Heart right ventricle (tissue), 16 donors: Measurements from ENCODE around the gene RPL39L. TPM values are rescaled to one million over a fixed set of nuclear protein-coding genes. Genes with fewer than 3 reads are reported as not detected.
"Not testable (repeated sequence)": the region's sequence is repeated elsewhere in the genome, so short reads cannot be mapped to it uniquely, and the experiment has no call there.

ENCODE experiments used
- ATAC-seq, 8 donors: fragments of 200-7000 bp; cut with Tn5 transposase; one replicate each; pipeline ENCODE4 v1.9.1; 2020; ENCODE audit warnings: mild to moderate bottlenecking in 8 of 8, moderate library complexity in 8 of 8, moderate number of reproducible peaks in 1 of 8
- DNase-seq, 2 donors: peaks; one replicate each; pipeline ENCODE4 v3.0.0-alpha.2; 2020
- H3K27ac ChIP-seq, 10 donors: fragments of 200-600 bp; sonication (generic) in 2 of 10; one replicate each; pipeline versions ENCODE4 v1.5.0 to v1.8.0; 2020 to 2022; ENCODE audit warnings: mild to moderate bottlenecking in 3 of 10
- H3K27me3 ChIP-seq, 7 donors: fragments of 200-600 bp; one replicate each; pipeline ENCODE4 v1.8.0; 2021 to 2022; ENCODE audit warnings: mild to moderate bottlenecking in 2 of 7
- H3K36me3 ChIP-seq, 9 donors: fragments of 200-600 bp; sonication (generic) in 1 of 9; one replicate each; pipeline versions ENCODE4 v1.5.0 to v1.8.0; 2020 to 2022; ENCODE audit warnings: mild to moderate bottlenecking in 2 of 9
- H3K4me1 ChIP-seq, 9 donors: fragments of 200-600 bp; sonication (generic) in 1 of 9; one replicate each; pipeline versions ENCODE4 v1.5.0 to v1.8.0; 2020 to 2022; ENCODE audit warnings: mild to moderate bottlenecking in 4 of 9
- H3K4me3 ChIP-seq, 10 donors: fragments of 200-600 bp; sonication (generic) in 2 of 10; one replicate each; pipeline versions ENCODE4 v1.5.0 to v1.8.0; 2020 to 2022; ENCODE audit warnings: mild to moderate bottlenecking in 7 of 10, moderate library complexity in 2 of 10
- H3K9me3 ChIP-seq, 11 donors: fragments of 200-600 bp in 10 of 11; sonication (generic) in 2 of 11; one replicate each; pipeline versions ENCODE4 v1.5.0 to v1.8.0; 2013 to 2022; ENCODE audit warnings: mild to moderate bottlenecking in 2 of 11, control low read depth in 1 of 11, moderate library complexity in 1 of 11
- WGBS, 2 donors: extraction: QIAGEN DNeasy Blood & Tissue Kit; methylation state at CpG; one replicate each; pipeline ENCODE4 v1.1.7; 2013; ENCODE audit warnings: inconsistent platforms in 1 of 2; 5-methylcytosine and 5-hydroxymethylcytosine counted together
- intact Hi-C, 10 donors: fragments of 100-400 bp; cut with DNase I; formaldehyde crosslinking; loops; one replicate each; pipeline versions ENCODE4 v1.11.1 to v1.14.2; 2022
- polyA plus RNA-seq, 2 donors: library from polyadenylated mRNA; stranded (reverse); fragments of 200-250 nt; gene quantifications; one replicate each; pipeline ENCODE4 v1.2.3, GENCODE V29; 2013
- total RNA-seq, 10 donors: library from RNA; stranded (reverse); fragmentation: NEBNext Ultra II Directional in 3 of 10; extraction: Animal tissue kit (Norgen Biotek cat#: 25700) in 3 of 10; gene quantifications; one replicate each; pipeline versions ENCODE4 v1.2.1 to v1.2.4, GENCODE V29; 2021 to 2023
- TF ChIP-seq, protein P1 (sequence below), 9 donors: fragments of 200-600 bp; sonication (generic) in 2 of 9; IDR thresholded peaks; one replicate each; pipeline versions ENCODE4 v1.5.0 to v1.8.0; 2021 to 2022; ENCODE audit warnings: antibody characterized with exemption in 9 of 9, mild to moderate bottlenecking in 5 of 9, moderate library complexity in 1 of 9
- donor health status: Arrhythmogenic right ventricular cardiomyopathy.
- donor health status: ischemic (EF 13 %, LVEDD 7.1; RV severe dilation, severe dysfunction).
- donor health status: healthy with polysubstance abuse.
- donor health status: DM: no; HTN: yes; CAD: no.
- donor health status: DM: no; HTN: no; CAD: no.
- donor health status: ischemic (EF 25% LVEDD 6.9; RV normal size, moderate dysfunction).
- donor health status: ischemic (EF 25% LVEDD 5.7; RV mildly dilated, moderate dysfunction).
- donor health status: healthy.
- donor health status: DM: yes; HTN: yes; CAD: no.
- donor health status: Ischemic cardiomyopathy.
- donor health status: ischemic (EF 35%, LVEDD 5.7; RV mildly dilated, moderate dysfunction).
- donor health status: nonischemic (EF 11% LVEDD 7.7; RV severe dilation, severe dysfunction).
- donor health status: DM: yes; HTN: yes; CAD: no.
- donor health status: PGD.
- donor health status: ischemic (EF 29% LVEDD 5.4; RV normal size, mild dysfunction).
- donor health status: nonischemic (EF 23%, LVEDD 6.1; RV moderate dilation, normal function).

The RPL39L gene
- total and polyA plus RNA-seq, 12 donors = 0.44 to 17.8 (median 5.6) TPM

DNA sequence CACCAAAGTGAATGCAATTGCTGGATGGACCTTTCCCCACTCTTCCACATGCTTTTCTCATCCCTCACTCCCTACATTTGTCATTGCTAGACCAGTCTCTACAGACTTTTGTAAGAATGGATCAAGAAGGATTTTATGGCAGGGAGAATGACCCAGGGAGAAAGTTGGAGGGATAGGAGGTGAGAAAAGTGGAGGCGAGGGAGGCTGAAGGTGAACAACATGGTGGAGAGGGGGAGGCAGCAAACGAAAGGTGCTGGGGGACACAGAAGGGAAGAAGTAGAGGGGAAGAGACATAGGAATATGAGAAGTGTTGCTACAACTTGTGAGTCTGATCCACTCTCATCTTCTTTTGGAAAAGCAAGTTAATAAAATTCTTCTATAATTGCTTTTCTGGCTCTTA lies 33.6 kb upstream of the RPL39L start:
- WGBS, 2 donors = 91 to 100% methylated on average over 2 of the region's 2 CpGs
- intact Hi-C loops = no loop called here
- H3K9me3 ChIP-seq = no peaks in the 10 kb centered on the region
- TF ChIP-seq, protein P1, sequence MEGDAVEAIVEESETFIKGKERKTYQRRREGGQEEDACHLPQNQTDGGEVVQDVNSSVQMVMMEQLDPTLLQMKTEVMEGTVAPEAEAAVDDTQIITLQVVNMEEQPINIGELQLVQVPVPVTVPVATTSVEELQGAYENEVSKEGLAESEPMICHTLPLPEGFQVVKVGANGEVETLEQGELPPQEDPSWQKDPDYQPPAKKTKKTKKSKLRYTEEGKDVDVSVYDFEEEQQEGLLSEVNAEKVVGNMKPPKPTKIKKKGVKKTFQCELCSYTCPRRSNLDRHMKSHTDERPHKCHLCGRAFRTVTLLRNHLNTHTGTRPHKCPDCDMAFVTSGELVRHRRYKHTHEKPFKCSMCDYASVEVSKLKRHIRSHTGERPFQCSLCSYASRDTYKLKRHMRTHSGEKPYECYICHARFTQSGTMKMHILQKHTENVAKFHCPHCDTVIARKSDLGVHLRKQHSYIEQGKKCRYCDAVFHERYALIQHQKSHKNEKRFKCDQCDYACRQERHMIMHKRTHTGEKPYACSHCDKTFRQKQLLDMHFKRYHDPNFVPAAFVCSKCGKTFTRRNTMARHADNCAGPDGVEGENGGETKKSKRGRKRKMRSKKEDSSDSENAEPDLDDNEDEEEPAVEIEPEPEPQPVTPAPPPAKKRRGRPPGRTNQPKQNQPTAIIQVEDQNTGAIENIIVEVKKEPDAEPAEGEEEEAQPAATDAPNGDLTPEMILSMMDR (IDR thresholded peaks at IDR 0.05) = no peak
- H3K4me1 ChIP-seq = peaks cover 0 to 24% (median 9%) of the 10 kb centered on the region in 9 donors
- H3K4me3 ChIP-seq = no peak overlapping the region
- H3K27ac ChIP-seq = no peak overlapping the region
- ATAC-seq (no peak), DNase-seq (no peak)
- H3K27me3 ChIP-seq = no peaks in the 10 kb centered on the region
- no peaks in the 10 kb centered on the region for H3K36me3 ChIP-seq

DNA sequence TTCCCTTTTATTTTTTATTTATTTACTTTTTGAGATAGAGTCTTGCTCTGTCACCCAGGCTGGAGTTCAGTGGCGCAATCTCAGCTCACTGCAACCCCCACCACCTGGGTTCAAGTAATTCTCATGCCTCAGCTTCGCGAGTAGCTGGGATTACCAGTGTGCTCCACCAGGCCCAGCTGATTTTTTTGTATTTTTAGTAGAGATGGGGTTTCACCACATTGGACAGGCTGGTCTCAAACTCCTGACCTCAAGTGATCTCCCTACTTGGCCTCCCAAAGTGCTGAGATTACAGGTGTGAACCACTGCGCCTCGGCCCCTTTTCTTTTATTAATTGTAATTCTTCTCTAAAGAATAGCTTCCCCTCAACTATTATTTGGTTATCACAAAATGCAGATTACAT lies 31.6 kb upstream of the RPL39L start:
- intact Hi-C loops, ATAC-seq, H3K36me3 ChIP-seq, H3K9me3 ChIP-seq, DNase-seq, H3K4me3 ChIP-seq, H3K27me3 ChIP-seq, H3K27ac ChIP-seq: not testable (repeated sequence)
- 93 to 96% methylated on average over 5 of the region's 5 CpGs for WGBS, 2 donors
- H3K4me1 ChIP-seq = peaks cover 0 to 33% (median 9%) of the 10 kb centered on the region in 9 donors

DNA sequence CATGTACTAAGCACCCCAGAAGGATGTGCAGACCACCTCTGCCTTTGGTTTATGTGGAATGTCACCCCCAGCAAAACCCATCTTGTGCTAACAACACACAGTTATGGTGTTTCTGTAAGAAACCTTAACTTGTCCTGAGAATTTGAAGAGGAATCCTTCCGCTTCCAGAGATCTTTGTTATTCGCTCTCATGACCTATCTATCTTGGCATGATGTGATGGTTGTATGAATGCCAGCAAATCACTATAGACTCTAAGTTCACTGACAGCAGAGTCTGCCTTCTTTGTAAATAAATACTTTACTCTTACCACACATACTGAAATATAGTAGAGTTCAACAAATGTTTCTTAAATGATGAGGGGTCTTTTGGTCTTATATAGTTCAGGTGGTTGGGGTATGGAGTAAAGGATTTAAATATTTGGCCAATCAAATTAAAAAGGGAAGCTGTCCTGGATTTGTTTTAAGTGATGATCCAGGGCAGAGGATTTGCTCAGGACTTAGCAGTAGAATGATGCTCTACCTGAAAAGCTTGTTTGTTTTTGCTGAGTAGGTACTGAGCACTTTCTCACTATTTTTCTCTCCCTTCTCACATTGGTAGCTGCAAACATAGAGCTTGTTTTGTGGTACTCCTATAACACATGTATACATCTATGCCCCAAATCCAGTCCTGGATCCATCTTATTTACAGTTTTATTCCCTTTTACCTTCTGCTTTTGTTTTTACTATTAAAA lies 30.1 kb upstream of the RPL39L start:
- TF ChIP-seq, protein P1 (IDR thresholded peaks at IDR 0.05) = no peak
- WGBS, 2 donors = 41 to 47% methylated on average over 2 of the region's 2 CpGs
- Histone ChIP-seq H3K4me3 (no peak overlapping the region), H3K36me3 (no peaks in the 10 kb centered on the region), H3K4me1 (peaks cover 0 to 33% (median 9%) of the 10 kb centered on the region in 9 donors), H3K27ac (peak overlapping the region in 2 of 10 donors; percentile 33 to 34), H3K27me3 (no peaks in the 10 kb centered on the region), H3K9me3 (no peaks in the 10 kb centered on the region)
- DNase-seq (no peak), ATAC-seq (no peak)
- intact Hi-C loops = loop anchor here in 8 of 10 donors (5.0 to 10.0 kb wide), 7 partner anchors 55 to 555 kb away; partner anchors contain the start of gene AHSG (in 1 of the 8)

DNA sequence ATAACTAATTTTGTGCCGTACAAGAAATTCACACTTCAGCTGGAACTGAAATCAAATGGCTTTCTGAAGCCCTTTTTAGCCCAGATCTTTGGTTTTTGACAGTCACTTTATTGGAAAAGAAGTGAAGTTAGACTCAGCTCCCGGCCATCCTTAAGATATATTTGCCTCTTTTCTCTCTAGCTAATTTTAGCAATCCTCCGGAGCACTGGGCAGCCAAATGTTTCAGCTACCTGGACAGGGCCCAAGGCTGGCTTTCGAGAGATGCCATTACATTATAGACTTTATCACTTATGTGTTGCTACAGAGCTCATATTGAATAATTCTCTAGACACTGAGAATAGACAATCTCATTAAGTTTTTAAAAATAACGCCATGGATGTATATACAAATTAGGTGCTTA lies 28.5 kb upstream of the RPL39L start:
- intact Hi-C loops = loop anchor here in 8 of 10 donors (2.0 to 10.0 kb wide), 8 partner anchors 53 to 553 kb away; partner anchors contain the start of gene AHSG (in 1 of the 8)
- WGBS, 2 donors = 35 to 46% methylated on average over 5 of the region's 5 CpGs
- H3K27ac ChIP-seq = peak overlapping the region in 6 of 10 donors; percentile 17 to 67 (median 62)
- ATAC-seq = peak in 5 of 8 donors; percentile 57 to 86 (median 70)
- TF ChIP-seq, protein P1 (IDR thresholded peaks at IDR 0.05) = no peak
- peaks cover 0 to 24% (median 4%) of the 10 kb centered on the region in 9 donors for H3K4me1 ChIP-seq
- no peaks in the 10 kb centered on the region for H3K27me3 ChIP-seq
- no peak overlapping the region for H3K4me3 ChIP-seq
- no peaks in the 10 kb centered on the region for H3K36me3 ChIP-seq
- no peaks in the 10 kb centered on the region for H3K9me3 ChIP-seq
- DNase-seq = peak; percentile 25 to 30

DNA sequence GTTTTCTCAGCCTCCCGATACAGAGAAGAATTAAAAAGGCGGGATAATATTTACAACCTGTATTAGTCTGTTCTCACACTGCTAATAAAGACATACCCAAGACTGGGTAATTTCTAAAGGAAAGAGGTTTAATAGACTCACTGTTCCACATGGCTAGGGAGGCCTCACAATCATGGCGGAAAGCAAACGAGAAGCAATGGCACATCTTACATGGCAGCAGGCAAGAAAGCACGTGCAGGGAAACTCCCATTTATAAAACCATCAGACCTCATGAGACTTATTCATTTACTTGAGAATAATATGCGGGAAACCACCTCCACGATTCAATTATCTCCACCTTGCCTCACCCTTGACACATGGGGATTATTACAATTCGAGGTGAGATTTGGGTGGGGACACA lies 27.5 kb upstream of the RPL39L start:
- DNase-seq (no peak), ATAC-seq (no peak)
- TF ChIP-seq, protein P1 (IDR thresholded peaks at IDR 0.05) = no peak
- no peaks in the 10 kb centered on the region for H3K36me3 ChIP-seq
- peak overlapping the region in 3 of 10 donors; percentile 57 to 67 (median 66) for H3K27ac ChIP-seq
- no peaks in the 10 kb centered on the region for H3K9me3 ChIP-seq
- H3K4me1 ChIP-seq = peaks cover 0 to 24% (median 4%) of the 10 kb centered on the region in 9 donors
- intact Hi-C loops = loop anchor here in 8 of 10 donors (2.0 to 10.0 kb wide), 8 partner anchors 52 to 552 kb away; partner anchors contain the start of gene AHSG (in 1 of the 8)
- H3K4me3 ChIP-seq = no peak overlapping the region
- WGBS, 2 donors = 90 to 92% methylated on average over 8 of the region's 8 CpGs
- no peaks in the 10 kb centered on the region for H3K27me3 ChIP-seq
